NCI-H1694 treated with DMSO at 0.1 percent for 48 hours (cell line): ENCODE data around the gene ST6GALNAC2.
"Not testable (repeated sequence)": the region's sequence is repeated elsewhere in the genome, so short reads cannot be mapped to it uniquely, and the experiment has no call there.

Source experiments
- DNase-seq: peaks from one replicate; lab custom pipeline; 2025; lab: John Stamatoyannopoulos, UW

The ST6GALNAC2 gene

DNA sequence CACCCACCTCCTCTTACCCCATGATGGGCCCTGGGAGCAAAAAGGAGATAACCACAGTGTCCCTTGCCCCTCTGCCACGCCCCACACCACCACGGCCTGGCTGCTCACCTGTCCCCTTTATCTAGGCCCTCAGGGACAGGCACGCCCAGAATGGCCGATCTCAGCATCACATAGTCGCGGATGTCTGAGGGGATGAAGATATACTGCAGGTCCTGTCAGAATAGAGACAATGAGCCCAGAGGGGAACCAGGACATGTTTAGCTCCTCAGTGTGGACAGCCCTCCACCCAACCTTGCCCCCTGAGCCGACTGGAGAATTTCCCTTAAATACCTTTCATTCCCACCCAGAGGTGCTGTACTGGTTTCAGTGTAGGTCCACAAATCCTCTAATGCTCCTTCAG is 15.2 kb downstream of the ST6GALNAC2 start:
- no peak for DNase-seq

GRCh38 chr17:76569607-76570279 is 15.9 kb downstream of the ST6GALNAC2 start:
- no peak for DNase-seq

- no peak for DNase-seq
Measured at GRCh38 chr17:76568811-76569221, 16.8 kb downstream of the ST6GALNAC2 start.

DNA sequence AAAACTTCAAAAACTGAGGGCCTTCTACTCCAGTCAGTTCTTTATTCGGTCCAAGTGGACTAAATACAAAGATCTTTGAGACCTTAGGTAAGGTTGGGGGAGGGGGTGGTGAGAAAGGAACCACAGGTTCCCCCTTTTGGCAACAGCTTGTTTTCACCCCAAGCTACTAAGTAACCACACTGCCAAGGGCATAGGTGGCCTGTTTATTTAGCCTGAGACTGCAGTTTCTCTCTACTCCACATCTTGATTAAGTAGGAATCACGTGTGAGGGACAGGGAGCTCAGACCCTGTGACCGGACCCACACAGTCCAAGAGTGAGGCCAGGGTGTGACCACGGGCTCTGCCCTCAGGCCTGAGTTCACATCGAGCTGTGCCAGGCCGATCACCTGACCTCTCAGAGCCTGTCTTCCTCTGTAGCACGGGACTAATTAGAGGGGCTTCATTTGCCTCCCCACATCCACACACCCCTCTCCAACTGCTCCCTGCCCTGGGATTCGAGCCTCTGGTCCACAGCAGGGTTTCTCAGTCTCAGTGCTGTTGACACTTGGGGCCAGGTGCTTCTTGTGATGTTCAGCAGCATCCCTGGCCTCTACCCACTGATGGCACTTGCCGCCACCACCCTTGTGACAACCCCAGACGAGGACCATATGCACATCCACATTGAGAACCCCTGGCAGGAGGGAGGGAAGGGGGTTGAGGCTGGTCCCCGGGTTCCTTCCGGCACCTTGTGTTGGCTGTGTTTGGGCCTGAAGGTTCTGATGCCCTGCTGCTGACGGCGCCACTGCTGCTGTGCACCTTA is 17.8 kb downstream of the ST6GALNAC2 start:
- DNase-seq, result no peak

GRCh38 chr17:76566988-76567431 is 18.6 kb downstream of the ST6GALNAC2 start:
- DNase-seq, result no peak

DNA sequence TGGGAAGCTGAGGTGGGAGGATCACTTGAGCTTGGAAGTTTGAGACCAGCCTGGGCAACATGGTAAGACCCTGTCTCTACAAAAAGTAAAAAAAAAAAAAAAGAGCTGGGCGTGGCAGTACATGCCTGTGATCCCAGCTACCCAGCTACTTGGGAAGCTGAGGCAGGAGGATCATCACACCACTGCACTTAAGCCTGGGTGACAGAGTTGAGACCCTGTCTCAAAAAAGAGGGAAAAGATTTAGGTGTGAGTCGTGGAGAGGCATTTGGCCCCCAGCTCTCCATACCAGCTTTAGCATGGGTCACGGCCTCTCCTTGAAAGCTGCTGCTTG is 19.1 kb downstream of the ST6GALNAC2 start:
- DNase-seq, result no peak

DNA sequence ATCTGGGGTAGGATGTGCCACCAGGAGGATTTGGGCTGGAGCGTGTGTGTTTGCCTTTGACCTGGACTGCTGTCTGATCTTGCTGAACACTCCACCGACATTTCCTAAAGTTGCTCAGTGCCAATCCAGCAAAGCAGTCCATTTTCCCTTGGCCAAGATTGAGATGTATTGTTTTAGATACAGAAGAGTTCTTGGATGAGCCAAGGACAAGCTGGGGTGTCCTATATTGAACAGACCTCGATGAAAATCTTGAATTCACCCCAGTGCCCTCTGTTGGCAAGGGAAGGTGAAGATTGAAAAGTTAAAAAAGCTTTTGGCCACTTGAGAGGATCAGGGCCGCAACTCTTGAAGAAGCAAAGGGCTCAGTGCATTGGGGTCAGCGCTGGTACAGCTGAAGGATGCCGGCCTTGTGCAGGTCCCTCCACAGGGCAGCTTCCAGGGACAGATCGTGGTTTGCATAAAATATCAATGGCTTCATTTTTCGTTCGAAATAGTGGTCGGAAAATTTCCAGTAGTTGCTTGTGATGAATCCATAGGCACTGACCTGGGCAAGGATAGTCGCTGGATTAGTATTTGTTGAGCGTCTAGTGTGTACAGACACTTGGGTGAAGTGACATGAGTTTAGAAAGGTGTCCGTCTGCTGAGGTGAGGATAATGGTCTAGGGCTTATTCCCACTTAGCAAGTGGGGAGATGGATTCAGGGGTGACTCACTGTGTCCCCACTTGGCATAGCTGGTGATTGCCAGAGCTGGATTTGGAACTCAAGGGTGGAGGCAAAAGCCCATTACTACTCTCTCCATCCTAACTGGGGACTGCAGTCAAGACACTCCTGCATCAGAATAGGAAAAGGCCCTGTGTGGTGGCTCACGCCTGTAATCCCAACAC is 19.7 kb downstream of the ST6GALNAC2 start:
- no peak for DNase-seq

DNA sequence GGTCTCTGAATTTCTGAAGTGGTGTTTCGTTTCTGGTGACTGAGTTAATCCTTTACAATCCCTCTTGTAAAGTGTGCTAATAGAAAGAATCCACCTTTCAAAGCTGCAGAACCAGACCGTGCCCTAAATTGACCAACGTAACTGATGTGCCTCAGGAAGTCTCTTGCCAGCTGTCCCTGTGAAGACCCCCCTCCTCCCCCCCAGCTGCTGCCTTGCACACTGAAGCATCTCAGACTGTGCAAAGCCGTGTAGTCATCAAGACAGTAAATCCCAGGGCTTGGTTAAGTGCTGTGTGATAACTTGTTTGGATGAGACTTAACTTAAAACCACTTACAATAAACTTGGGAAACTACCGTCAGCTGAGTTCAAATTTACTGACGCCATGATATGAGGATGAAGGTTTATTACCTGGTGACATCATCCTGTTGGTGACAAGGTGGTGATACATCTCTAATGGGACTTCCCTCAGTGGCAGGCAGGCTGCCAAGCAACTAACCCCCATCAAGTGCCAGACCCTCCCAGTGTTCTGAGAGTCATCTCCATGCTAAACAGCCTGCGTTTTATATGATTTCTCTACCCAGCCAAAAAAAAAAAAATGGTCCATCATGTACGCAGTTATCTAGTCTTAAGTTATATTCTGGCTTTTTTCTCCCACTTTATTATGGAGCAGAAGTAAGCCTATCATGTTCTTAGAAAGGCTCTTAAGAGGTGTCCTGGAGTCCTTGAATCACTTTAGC is 20.5 kb downstream of the ST6GALNAC2 start:
- DNase-seq, result not testable (repeated sequence)

DNA sequence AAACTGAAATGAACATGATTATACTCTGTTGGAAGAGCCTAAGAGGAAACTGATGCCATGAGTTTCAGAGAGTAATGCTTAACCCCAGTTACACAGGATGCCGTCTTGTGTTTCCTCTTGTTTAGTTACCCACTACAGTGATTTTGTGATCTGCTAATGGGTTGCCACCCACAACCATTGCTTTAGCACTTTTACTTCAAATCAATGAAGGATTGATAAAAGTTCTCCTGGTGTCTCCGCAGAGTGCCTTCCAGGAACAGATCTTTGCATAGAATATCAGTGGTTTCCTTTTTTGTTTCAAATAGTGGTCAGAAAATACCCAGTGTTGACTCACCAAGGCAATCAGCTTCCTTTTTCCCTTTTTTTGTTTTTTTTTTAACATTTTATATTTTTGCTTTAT is 22.3 kb downstream of the ST6GALNAC2 start:
- not testable (repeated sequence) for DNase-seq

GRCh38 chr17:76562734-76563148 is 22.9 kb downstream of the ST6GALNAC2 start:
- DNase-seq, result no peak

- no peak for DNase-seq
Measured at GRCh38 chr17:76561799-76562268, 23.8 kb downstream of the ST6GALNAC2 start.

- DNase-seq, result no peak
Measured at GRCh38 chr17:76561332-76561731, 24.3 kb downstream of the ST6GALNAC2 start.

- DNase-seq, result no peak
Measured at GRCh38 chr17:76560877-76561221, 24.8 kb downstream of the ST6GALNAC2 start.

DNA sequence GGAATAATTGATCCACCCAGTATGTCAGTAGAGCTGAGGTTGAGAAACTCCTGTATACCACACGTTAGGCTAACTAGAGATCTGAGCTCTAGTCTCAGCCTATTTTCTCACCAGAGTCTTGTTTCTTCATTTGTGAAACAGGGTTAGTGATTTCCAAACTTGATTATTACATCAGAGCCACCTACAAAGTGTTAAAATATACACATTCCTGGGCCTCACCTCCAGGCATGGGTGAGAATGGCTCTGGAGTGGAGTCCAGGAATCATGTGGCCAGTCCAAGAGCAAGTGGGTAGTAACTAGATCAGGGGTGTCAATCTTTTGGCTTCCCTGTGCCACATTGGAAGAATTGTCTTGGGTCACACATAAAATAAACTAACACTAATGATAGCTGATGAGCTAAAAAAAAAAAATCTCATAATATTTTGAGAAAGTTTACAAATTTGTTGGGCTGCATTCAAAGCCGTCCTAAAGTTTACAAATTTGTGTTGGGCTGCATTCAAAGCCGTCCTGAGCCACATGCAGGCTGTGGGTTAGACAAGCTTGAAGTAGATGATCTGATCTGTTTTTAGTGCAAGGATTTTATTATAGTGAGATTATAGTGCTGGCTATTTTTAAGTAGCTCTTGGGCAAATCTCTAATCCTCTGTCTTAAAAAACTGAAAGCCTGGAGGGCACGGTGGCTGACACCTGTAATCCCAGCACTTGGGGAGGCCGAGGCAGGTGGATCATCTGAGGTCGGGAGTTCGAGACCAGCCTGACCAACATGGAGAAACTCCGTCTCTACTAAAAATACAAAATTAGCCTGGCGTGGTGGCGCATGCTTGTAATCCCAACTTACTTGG is 25.4 kb downstream of the ST6GALNAC2 start:
- no peak for DNase-seq

DNA sequence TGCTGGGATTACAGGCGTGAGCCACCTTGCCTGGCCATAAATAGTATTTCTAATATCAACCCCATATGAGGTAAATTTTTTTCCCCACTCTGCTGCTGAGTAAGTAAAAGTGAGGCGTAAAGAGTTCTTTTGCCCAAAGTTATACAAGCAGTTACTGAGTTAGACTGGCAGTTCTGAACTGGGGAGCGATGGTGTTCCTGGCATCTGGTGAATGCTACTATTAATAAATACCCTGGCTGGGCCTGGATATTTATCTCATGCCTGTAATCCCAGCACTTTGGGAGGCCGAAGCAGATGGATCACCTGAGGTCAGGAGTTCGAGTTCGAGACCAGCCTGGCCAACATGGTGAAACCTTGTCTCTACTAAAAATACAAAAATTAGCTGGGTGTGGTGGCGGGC is 26.2 kb downstream of the ST6GALNAC2 start:
- not testable (repeated sequence) for DNase-seq

DNA sequence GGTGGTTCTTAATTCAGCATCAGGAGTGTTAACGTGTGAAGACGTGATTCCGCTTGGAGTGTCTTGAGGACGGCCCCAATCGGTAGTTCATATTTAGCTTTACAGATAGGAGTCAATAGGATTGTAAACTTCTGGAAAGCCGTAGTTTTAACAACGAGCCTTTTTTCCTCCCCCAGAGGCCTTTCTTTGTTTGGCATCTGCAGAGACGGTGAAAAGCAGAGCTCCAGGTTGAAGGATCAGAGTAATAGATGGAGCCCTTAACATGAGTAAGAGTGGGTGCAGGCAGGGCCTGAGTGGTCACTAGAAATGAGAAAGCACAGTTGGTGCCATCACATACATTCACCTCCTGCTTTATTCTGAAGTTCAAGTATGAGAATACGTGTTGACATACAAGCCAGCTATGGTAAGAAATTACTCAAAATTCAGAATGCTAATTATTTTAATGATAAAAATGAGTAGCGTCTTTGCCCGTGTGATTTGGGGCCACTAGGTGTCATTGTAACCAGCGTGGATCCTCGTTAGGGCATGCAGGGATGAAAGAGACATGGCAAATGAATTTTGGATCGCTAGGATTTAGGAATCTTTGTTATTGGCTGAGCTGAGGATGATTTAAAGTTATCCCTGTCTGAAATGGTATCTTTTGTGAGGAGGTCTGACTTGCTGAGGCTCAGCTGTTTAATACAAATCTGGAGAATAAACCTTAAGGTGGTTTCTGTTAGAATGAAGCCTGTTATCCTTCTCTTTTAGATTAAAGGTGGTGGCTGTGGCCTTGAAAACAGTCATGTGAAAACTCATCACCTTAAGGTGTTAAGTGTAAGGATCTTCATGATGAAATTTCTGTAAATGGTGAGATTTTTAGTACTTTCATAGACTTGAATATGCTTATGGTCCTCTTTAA is 27.2 kb downstream of the ST6GALNAC2 start:
- peak; percentile 85 for DNase-seq

GRCh38 chr17:76557368-76558197 is 28.1 kb downstream of the ST6GALNAC2 start:
- peak; percentile 96 for DNase-seq

GRCh38 chr17:76556765-76557367 is 28.8 kb downstream of the ST6GALNAC2 start:
- DNase-seq, result no peak
